Ovary (tissue), 9 donors: ENCODE results near the gene BCKDK. TPM values are rescaled to one million over a fixed set of nuclear protein-coding genes. Genes with fewer than 3 reads are reported as not detected.

Experiments used
- DNase-seq, 5 donors: peaks; one replicate each; pipeline ENCODE4 v3.0.0-alpha.2; 2019 to 2020
- H3K27ac ChIP-seq, 2 donors: fragments of 200-600 bp; one replicate each; pipeline versions ENCODE4 v1.5.1 to v1.8.0; 2019 to 2022
- H3K27me3 ChIP-seq: fragments of 200-600 bp; one replicate; pipeline ENCODE4 v1.8.0; 2022
- H3K36me3 ChIP-seq: fragments of 200-600 bp; sonication (generic); one replicate; pipeline ENCODE4 v1.5.1; 2019
- H3K4me1 ChIP-seq: one replicate; pipeline ENCODE4 v1.8.1; 2013; ENCODE audit warnings: mild to moderate bottlenecking, moderate library complexity; ENCODE audit not compliant: insufficient read depth
- H3K4me3 ChIP-seq: fragments of 200-600 bp; sonication (generic); one replicate; pipeline ENCODE4 v1.5.1; 2017
- H3K9me3 ChIP-seq, 2 donors: fragments of 200-600 bp in 1 of 2; sonication (generic) in 1 of 2; one replicate each; pipeline versions ENCODE4 v1.5.1 to v1.8.1; 2013 to 2019; ENCODE audit warnings: mild to moderate bottlenecking in 1 of 2, moderate library complexity in 1 of 2
- CTCF ChIP-seq, 3 donors: fragments of 450-650 bp in 2 of 3; fragments of 200-600 bp in 1 of 3; IDR thresholded peaks; one replicate each; pipeline versions ENCODE4 v1.5.1 to v1.8.0; 2016 to 2022; ENCODE audit warnings: antibody characterized with exemption in 3 of 3, mild to moderate bottlenecking in 1 of 3
- EP300 ChIP-seq: sonication (generic); formaldehyde crosslinking; IDR thresholded peaks from one replicate; pipeline ENCODE4 v1.6.1; 2017; ENCODE audit warnings: antibody characterized with exemption
- POLR2A ChIP-seq: fragments of 450-650 bp; IDR thresholded peaks from one replicate; pipeline ENCODE4 v1.6.1; 2017; ENCODE audit warnings: antibody characterized with exemption, mild to moderate bottlenecking, moderate library complexity
- WGBS, 3 donors: extraction: QIAGEN DNeasy Blood & Tissue Kit in 1 of 3; methylation state at CpG; one replicate each; pipeline versions ENCODE4 v1.1.5 to v1.1.7; 2013 to 2017; 5-methylcytosine and 5-hydroxymethylcytosine counted together
- intact Hi-C, 4 donors: fragments of 100-400 bp; cut with DNase I; formaldehyde crosslinking; loops; one replicate each; pipeline versions ENCODE4 v1.11.0 to v1.15.1; 2022 to 2023
- polyA plus RNA-seq, 2 donors: library from polyadenylated mRNA; stranded (reverse); fragments of 200-250 nt in 1 of 2; fragments of 350-450 nt in 1 of 2; fragmentation: Illumina TruSeq in 1 of 2; extraction: RNeasy Lipid Tissue Mini Kit (QIAGEN cat#74804) in 1 of 2; gene quantifications; one replicate each; pipeline ENCODE4 v1.2.3, GENCODE V29; 2013 to 2014
- total RNA-seq, 7 donors: library from RNA; depleted of rRNA in 2 of 7; stranded (reverse); fragments of >200 nt in 2 of 7; fragmentation: NEBNext Ultra II Directional in 3 of 7; extraction: Animal tissue kit (Norgen Biotek cat#: 25700) in 3 of 7; gene quantifications; one replicate each; pipeline versions ENCODE4 v1.1.0 to v1.2.4, GENCODE V29; 2016 to 2023
- donor health status: DM: no; HTN: no; CAD: no; lungs with moderate emphysema.
- donor health status: DM: no; HTN: no; CAD: no.
- donor health status: Bipolar disorder and iron deficiency.
- donor health status: DM: yes; HTN: yes; CAD: no.
- donor health status: DM: no; HTN: no; CAD: no.
- donor health status: DM: yes; HTN: yes; CAD: no.

Gene BCKDK
- total and polyA plus RNA-seq, 9 donors: 18.6 to 51.9 (median 38.6) TPM

DNA sequence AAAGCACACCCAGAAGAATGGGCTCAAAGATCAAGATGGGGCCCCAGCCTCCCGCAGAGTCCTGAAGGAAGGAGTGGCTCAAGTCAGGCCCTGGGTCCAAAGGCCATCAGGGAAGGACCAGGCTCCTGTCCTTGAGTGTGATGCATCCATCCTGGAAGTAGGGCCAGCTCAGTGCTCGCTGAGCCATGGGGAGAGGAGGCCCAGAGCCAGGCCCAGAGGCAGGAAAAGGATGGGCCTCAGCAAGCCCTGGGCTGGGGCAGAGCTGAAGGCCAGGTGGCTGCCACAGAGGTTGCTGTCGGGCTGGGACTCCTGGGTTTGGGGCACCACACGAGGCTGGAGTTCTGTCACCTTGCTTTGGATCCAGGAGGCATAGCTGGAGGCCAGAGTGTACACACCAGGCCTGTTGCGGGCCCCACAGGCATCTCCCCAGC lies 23.7 kb downstream of the BCKDK start:
- H3K9me3 ChIP-seq: no peaks in the 10 kb centered on the region
- no peaks in the 10 kb centered on the region for H3K4me1 ChIP-seq
- TF ChIP-seq CTCF (IDR thresholded peaks at IDR 0.05): no peak
- TF ChIP-seq EP300: no peak
- no peak for TF ChIP-seq POLR2A
- H3K36me3 ChIP-seq: no peaks in the 10 kb centered on the region
- H3K27ac ChIP-seq: no peak overlapping the region
- WGBS, 3 donors: 74 to 80% (median 74%) methylated on average over 5 of the region's 5 CpGs
- no peaks in the 10 kb centered on the region for H3K27me3 ChIP-seq
- no peak overlapping the region for H3K4me3 ChIP-seq
- intact Hi-C loops: loop anchor here in 1 of 4 donors (10.0 kb wide), 1 partner anchor 53 kb away; the partner anchor contains the start of gene FUS
- no peak for DNase-seq

- H3K27ac ChIP-seq: no peak overlapping the region
- DNase-seq: no peak
- no peaks in the 10 kb centered on the region for H3K27me3 ChIP-seq
- no peaks in the 10 kb centered on the region for H3K36me3 ChIP-seq
- H3K4me1 ChIP-seq: no peaks in the 10 kb centered on the region
- H3K9me3 ChIP-seq: no peaks in the 10 kb centered on the region
- H3K4me3 ChIP-seq: no peak overlapping the region
- WGBS, 3 donors: 79 to 85% (median 79%) methylated on average over 20 of the region's 20 CpGs
- intact Hi-C loops: loop anchor here in 1 of 4 donors (10.0 kb wide), 1 partner anchor 52 kb away; the partner anchor contains the start of gene FUS
- TF ChIP-seq EP300: no peak
- TF ChIP-seq CTCF (IDR thresholded peaks at IDR 0.05): no peak
- TF ChIP-seq POLR2A: no peak
Measured at GRCh38 chr16:31132303-31132979, 24.3 kb downstream of the BCKDK start.

DNA sequence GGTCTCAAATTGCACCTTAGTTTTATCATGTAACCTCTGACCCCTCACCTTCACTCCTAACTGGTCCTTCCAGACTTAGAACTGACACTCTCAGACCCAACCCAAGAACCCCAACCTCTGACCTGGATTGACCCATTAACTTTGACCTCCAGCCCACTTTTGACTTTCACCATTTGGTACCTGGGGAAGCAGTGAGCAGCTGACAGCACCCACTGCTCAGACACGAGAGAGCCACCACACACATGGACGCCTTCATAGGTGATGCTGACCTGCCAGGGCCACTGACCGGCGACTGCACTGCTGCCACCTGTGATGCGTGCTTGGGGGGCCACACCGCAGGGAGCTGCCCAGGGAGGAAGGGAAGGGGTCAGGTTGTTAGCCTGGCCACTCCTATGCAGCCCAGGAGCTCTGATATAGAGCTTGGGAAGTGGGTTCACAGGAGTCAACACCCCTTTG lies 24.9 kb downstream of the BCKDK start:
- no peak overlapping the region for H3K27ac ChIP-seq
- no peak for DNase-seq
- WGBS, 3 donors: 79 to 91% (median 83%) methylated on average over 6 of the region's 6 CpGs
- no peaks in the 10 kb centered on the region for H3K9me3 ChIP-seq
- TF ChIP-seq POLR2A (no peak), EP300 (no peak), CTCF (IDR thresholded peaks at IDR 0.05) (no peak)
- intact Hi-C loops: loop anchor here in 1 of 4 donors (10.0 kb wide), 1 partner anchor 52 kb away; the partner anchor contains the start of gene FUS
- H3K4me1 ChIP-seq: no peaks in the 10 kb centered on the region
- H3K27me3 ChIP-seq: no peaks in the 10 kb centered on the region
- H3K36me3 ChIP-seq: no peaks in the 10 kb centered on the region
- H3K4me3 ChIP-seq: no peak overlapping the region

DNA sequence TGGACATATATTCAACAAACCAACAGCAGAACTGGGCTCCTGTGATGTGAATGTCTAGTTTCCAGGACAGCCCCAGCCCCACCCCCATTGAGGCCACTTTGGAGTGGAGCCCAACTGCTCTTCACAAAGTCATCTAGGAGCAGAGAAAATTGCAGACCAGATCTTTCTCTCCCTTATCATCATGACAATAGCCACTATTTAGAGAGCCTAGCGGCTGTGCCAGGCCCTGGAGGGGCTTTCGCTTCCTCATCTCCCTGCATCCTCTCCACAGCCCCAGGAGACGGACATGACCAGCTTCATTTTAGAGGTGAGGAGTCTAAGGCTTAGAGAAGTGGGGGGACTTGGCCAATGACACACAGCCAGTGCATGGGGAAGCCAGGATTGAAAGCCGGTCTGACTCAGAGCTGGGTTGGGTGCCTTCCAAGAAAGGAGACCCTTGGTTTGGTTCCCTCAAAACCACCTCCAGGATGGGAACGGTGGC lies 25.9 kb downstream of the BCKDK start:
- 38 to 44% (median 40%) methylated on average over 5 of the region's 5 CpGs for WGBS, 3 donors
- H3K36me3 ChIP-seq: no peaks in the 10 kb centered on the region
- H3K9me3 ChIP-seq: no peaks in the 10 kb centered on the region
- H3K4me3 ChIP-seq: no peak overlapping the region
- no peak overlapping the region for H3K27ac ChIP-seq
- H3K27me3 ChIP-seq: no peaks in the 10 kb centered on the region
- no peak for TF ChIP-seq POLR2A
- no peak for TF ChIP-seq CTCF (IDR thresholded peaks at IDR 0.05)
- no peak for TF ChIP-seq EP300
- no peak for DNase-seq
- no peaks in the 10 kb centered on the region for H3K4me1 ChIP-seq
- intact Hi-C loops: loop anchor here in 1 of 4 donors (10.0 kb wide), 1 partner anchor 51 kb away; the partner anchor contains the start of gene FUS
